Measurements from ENCODE around the gene PTPRB. TPM values are rescaled to one million over a fixed set of nuclear protein-coding genes. Genes with fewer than 3 reads are reported as not detected.

The PTPRB gene
- total RNA-seq, 3 donors from 2014 or later, result 18.4 to 36.1 (median 33.6) TPM

DNA sequence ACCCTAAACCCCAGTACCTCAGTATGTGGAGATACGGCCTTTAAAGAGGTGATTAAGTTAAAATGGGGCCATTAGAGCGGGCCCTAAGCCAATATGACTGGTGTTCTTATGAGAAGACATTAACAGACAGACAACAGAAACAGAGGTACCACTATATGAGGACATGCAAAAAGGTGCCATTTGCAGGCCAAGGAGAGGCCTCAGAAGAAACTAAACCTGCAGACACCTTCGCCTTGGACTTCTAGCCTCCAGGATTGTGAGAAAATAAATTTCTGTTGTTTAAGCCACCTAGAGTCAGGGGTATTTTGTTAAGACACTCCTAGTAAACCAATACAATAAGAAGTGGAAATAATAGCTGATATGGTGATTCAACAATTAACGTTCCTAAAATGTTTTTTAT, 32.6 kb downstream of the PTPRB start:
- H3K27ac ChIP-seq, result no peak overlapping the region
- H3K4me1 ChIP-seq, result no peaks in the 10 kb centered on the region
- H3K36me3 ChIP-seq, result no peaks in the 10 kb centered on the region
- no peak for TF ChIP-seq POLR2AphosphoS5 (IDR thresholded peaks at IDR 0.05)
- no peak for TF ChIP-seq POLR2A (IDR thresholded peaks at IDR 0.05)
- TF ChIP-seq, protein P1, sequence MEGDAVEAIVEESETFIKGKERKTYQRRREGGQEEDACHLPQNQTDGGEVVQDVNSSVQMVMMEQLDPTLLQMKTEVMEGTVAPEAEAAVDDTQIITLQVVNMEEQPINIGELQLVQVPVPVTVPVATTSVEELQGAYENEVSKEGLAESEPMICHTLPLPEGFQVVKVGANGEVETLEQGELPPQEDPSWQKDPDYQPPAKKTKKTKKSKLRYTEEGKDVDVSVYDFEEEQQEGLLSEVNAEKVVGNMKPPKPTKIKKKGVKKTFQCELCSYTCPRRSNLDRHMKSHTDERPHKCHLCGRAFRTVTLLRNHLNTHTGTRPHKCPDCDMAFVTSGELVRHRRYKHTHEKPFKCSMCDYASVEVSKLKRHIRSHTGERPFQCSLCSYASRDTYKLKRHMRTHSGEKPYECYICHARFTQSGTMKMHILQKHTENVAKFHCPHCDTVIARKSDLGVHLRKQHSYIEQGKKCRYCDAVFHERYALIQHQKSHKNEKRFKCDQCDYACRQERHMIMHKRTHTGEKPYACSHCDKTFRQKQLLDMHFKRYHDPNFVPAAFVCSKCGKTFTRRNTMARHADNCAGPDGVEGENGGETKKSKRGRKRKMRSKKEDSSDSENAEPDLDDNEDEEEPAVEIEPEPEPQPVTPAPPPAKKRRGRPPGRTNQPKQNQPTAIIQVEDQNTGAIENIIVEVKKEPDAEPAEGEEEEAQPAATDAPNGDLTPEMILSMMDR (IDR thresholded peaks at IDR 0.05), result no peak
- intact Hi-C loops (cut with DNase I; ENCODE audit: low total_unique reads), result no loop called here
- no peak for DNase-seq (ENCODE audit: low spot score in 2 of 2)
- H3K4me3 ChIP-seq, result no peak overlapping the region
- H3K27me3 ChIP-seq, result peaks cover 0 to 3% of the 10 kb centered on the region in 2 donors
- H3K9me3 ChIP-seq, result no peaks in the 10 kb centered on the region

DNA sequence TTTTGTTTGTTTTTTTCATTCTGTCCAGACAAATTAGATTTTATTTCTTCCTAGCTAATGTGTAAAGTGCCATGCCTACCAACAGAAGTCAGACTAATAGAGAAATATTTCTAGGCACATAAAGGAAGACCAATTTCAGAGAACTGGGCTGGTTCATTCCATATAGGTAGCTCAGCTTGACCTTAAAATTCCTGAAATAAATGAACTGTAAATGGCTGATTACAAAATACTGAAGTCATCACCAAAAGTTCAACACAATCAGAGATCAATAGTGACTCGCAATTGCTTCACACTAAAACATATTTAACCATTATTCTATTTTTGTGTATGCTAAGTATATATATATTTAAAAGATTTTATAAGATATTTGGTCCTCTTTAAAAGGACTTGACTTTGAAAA, 34.2 kb downstream of the PTPRB start:
- peaks cover 0 to 3% of the 10 kb centered on the region in 2 donors for H3K27me3 ChIP-seq
- no peaks in the 10 kb centered on the region for H3K9me3 ChIP-seq
- H3K4me1 ChIP-seq, result no peaks in the 10 kb centered on the region
- TF ChIP-seq, protein P1 (IDR thresholded peaks at IDR 0.05), result no peak
- no peak for TF ChIP-seq POLR2AphosphoS5 (IDR thresholded peaks at IDR 0.05)
- TF ChIP-seq POLR2A (IDR thresholded peaks at IDR 0.05), result no peak
- H3K36me3 ChIP-seq, result no peaks in the 10 kb centered on the region
- no peak overlapping the region for H3K27ac ChIP-seq
- no peak for DNase-seq (ENCODE audit: low spot score in 2 of 2)
- intact Hi-C loops (cut with DNase I; ENCODE audit: low total_unique reads), result no loop called here
- H3K4me3 ChIP-seq, result no peak overlapping the region

DNA sequence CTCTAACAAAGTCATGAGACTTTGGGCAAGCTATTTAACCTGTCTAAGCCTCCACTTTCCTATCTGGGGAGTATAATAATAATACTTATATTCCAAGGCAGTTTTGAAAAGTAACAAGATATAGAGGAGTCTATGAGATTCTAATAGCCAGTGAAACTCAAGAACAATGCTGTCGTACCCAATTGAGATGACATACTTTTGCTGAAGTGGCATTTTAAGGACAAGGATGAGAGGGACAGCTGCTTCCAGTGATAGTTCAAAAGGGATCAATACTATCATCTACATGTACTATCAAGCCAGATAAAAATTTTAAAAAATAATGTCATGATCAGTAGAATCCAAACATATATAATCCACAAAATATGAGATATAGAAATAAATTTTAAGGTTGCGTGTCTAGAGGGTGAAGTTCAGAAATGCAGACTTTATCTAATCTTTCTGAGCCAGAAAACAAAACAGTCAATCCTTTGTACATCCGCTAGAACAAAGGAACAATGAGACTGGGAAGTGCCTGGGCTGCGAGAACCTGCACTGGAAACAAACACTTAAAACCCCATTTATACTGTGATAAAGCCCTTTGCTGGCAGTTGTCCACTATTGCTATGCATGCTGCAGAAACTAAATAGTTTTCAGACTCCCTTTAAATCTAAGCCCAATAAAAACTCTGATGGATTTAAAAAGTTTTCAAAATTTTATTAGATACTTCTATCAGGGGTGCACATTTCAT, 38.6 kb downstream of the PTPRB start:
- H3K4me3 ChIP-seq, result no peak overlapping the region
- intact Hi-C loops (cut with DNase I; ENCODE audit: low total_unique reads), result no loop called here
- no peak overlapping the region for H3K27ac ChIP-seq
- no peaks in the 10 kb centered on the region for H3K9me3 ChIP-seq
- H3K36me3 ChIP-seq, result no peaks in the 10 kb centered on the region
- H3K27me3 ChIP-seq, result no peaks in the 10 kb centered on the region
- DNase-seq (ENCODE audit: low spot score in 2 of 2), result no peak
- TF ChIP-seq, protein P1 (IDR thresholded peaks at IDR 0.05), result no peak
- no peak for TF ChIP-seq POLR2AphosphoS5 (IDR thresholded peaks at IDR 0.05)
- TF ChIP-seq POLR2A (IDR thresholded peaks at IDR 0.05), result no peak
- no peaks in the 10 kb centered on the region for H3K4me1 ChIP-seq

DNA sequence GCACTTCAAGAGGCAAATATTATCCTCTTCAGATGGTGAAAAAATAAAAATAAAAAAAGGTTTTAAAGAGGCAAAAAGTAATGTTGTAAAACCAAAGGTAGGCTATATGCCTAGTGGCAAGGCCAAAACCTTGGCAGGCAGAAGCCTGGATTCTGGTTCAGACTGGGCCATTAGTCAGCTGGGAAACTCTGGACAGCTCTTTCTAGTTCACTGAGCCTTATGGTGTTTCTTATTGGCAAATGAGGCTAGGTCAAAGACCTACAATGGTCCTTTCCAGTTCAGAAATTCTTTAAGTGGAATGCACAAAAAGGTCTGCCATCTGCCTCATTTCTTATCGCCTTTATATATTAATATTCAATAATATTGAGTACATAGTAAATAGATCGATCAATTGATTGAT, 44.6 kb downstream of the PTPRB start:
- Histone ChIP-seq H3K4me3 (no peak overlapping the region), H3K4me1 (no peaks in the 10 kb centered on the region), H3K27ac (no peak overlapping the region), H3K9me3 (no peaks in the 10 kb centered on the region), H3K36me3 (no peaks in the 10 kb centered on the region), H3K27me3 (no peaks in the 10 kb centered on the region)
- intact Hi-C loops (cut with DNase I; ENCODE audit: low total_unique reads), result no loop called here
- TF ChIP-seq POLR2AphosphoS5 (IDR thresholded peaks at IDR 0.05) (no peak), POLR2A (IDR thresholded peaks at IDR 0.05) (no peak)
- TF ChIP-seq, protein P1 (IDR thresholded peaks at IDR 0.05), result no peak
- no peak for DNase-seq (ENCODE audit: low spot score in 2 of 2)

DNA sequence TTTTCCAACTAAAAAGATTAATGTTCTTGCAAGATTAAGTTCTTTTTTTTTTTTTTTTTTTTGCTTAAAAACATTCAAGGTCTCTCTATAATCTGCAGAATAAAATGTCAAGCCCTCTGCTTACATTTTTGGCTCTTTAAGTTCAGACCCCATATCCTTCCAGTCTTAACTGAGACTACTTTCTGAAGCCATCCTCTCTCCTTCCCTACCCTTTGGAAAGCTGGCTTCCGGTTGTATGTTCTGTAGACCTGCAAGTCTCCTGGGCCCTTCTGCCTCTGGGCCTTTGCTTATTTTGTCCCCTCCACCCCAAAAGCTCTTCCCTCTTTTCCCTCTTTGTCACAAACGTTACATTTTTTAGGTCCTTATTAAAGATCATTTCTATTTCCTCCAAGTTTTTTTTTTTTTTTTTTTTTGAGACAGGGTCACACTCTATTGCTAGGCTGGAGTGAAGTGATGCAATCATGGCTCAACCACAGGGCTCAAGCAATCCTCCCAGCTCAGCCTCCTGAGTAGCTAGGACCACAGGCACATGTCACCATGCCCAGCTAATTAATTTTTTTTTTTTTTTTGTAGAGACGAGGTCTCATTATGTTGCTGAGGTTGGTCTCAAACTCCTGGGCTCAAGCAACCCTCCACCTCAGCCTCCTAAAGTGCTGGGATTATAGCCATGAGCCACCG, 46.5 kb downstream of the PTPRB start:
- no peaks in the 10 kb centered on the region for H3K27me3 ChIP-seq
- H3K27ac ChIP-seq, result no peak overlapping the region
- no peaks in the 10 kb centered on the region for H3K9me3 ChIP-seq
- DNase-seq (ENCODE audit: low spot score in 2 of 2), result no peak
- no peak overlapping the region for H3K4me3 ChIP-seq
- no peaks in the 10 kb centered on the region for H3K4me1 ChIP-seq
- TF ChIP-seq POLR2A (IDR thresholded peaks at IDR 0.05) (no peak), POLR2AphosphoS5 (IDR thresholded peaks at IDR 0.05) (no peak)
- TF ChIP-seq, protein P1 (IDR thresholded peaks at IDR 0.05), result no peak
- intact Hi-C loops (cut with DNase I; ENCODE audit: low total_unique reads), result no loop called here
- H3K36me3 ChIP-seq, result no peaks in the 10 kb centered on the region
